ENCODE measurements around the gene PLEKHG1.

DNA sequence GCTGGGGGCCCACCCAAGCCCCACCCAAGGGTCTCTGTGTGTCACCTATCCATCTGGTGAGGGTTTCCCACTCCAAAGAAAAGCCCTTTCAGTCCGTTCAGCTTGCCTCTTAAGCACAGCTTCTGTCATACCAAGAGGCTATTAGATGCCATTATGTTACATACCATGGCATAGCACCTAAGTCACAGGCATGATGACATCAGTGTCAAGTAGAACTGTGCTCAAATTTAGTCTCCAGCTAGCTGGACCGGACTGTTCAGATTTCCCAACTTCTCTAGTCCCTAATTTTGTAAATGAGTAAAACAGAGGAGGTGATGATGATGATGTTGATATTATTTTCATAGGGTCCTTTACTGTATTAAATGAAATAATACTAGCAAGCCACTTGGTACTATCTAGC lies 19.2 kb upstream of the PLEKHG1 start:
- TF ChIP-seq, protein P1, sequence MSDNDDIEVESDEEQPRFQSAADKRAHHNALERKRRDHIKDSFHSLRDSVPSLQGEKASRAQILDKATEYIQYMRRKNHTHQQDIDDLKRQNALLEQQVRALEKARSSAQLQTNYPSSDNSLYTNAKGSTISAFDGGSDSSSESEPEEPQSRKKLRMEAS (IDR thresholded peaks at IDR 0.05): no peak
- TF ChIP-seq, protein P2, sequence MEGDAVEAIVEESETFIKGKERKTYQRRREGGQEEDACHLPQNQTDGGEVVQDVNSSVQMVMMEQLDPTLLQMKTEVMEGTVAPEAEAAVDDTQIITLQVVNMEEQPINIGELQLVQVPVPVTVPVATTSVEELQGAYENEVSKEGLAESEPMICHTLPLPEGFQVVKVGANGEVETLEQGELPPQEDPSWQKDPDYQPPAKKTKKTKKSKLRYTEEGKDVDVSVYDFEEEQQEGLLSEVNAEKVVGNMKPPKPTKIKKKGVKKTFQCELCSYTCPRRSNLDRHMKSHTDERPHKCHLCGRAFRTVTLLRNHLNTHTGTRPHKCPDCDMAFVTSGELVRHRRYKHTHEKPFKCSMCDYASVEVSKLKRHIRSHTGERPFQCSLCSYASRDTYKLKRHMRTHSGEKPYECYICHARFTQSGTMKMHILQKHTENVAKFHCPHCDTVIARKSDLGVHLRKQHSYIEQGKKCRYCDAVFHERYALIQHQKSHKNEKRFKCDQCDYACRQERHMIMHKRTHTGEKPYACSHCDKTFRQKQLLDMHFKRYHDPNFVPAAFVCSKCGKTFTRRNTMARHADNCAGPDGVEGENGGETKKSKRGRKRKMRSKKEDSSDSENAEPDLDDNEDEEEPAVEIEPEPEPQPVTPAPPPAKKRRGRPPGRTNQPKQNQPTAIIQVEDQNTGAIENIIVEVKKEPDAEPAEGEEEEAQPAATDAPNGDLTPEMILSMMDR (IDR thresholded peaks at IDR 0.05; ENCODE audit: low read depth, low read length, missing input control): no peak
- no peak for TF ChIP-seq RXRA (IDR thresholded peaks at IDR 0.05)
- TF ChIP-seq, protein P3, sequence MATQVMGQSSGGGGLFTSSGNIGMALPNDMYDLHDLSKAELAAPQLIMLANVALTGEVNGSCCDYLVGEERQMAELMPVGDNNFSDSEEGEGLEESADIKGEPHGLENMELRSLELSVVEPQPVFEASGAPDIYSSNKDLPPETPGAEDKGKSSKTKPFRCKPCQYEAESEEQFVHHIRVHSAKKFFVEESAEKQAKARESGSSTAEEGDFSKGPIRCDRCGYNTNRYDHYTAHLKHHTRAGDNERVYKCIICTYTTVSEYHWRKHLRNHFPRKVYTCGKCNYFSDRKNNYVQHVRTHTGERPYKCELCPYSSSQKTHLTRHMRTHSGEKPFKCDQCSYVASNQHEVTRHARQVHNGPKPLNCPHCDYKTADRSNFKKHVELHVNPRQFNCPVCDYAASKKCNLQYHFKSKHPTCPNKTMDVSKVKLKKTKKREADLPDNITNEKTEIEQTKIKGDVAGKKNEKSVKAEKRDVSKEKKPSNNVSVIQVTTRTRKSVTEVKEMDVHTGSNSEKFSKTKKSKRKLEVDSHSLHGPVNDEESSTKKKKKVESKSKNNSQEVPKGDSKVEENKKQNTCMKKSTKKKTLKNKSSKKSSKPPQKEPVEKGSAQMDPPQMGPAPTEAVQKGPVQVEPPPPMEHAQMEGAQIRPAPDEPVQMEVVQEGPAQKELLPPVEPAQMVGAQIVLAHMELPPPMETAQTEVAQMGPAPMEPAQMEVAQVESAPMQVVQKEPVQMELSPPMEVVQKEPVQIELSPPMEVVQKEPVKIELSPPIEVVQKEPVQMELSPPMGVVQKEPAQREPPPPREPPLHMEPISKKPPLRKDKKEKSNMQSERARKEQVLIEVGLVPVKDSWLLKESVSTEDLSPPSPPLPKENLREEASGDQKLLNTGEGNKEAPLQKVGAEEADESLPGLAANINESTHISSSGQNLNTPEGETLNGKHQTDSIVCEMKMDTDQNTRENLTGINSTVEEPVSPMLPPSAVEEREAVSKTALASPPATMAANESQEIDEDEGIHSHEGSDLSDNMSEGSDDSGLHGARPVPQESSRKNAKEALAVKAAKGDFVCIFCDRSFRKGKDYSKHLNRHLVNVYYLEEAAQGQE (IDR thresholded peaks at IDR 0.05): no peak
- no peak for TF ChIP-seq YY1 (IDR thresholded peaks at IDR 0.05)
- TF ChIP-seq TAF1 (conservative IDR thresholded peaks at IDR 0.05): no peak

Data from liver (tissue), 3 donors.